Measurements from ENCODE around the gene IGLL5. TPM values are rescaled to one million over a fixed set of nuclear protein-coding genes. Genes with fewer than 3 reads are reported as not detected.

IGLL5 gene
- total RNA-seq, 6 donors from 2014 or later = 4.3 to 58.5 (median 21.5) TPM

DNA sequence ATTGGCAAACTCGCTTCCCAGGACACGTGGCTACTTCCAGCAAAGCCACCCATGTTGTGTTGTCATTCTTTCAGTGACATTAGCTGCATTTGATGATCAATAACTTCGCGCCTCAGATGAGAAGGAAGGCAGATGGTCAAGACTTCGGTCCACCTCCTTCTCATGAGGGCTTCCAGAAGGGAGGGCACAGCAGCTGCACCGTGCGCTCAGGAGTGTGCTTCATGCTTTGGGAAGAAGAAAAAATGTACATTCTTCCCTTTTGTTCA is 25.3 kb downstream of the IGLL5 start:
- Histone ChIP-seq H3K9me3 (no peaks in the 10 kb centered on the region), H3K36me3 (no peaks in the 10 kb centered on the region), H3K27ac (no peak overlapping the region), H3K4me3 (no peak overlapping the region), H3K27me3 (no peaks in the 10 kb centered on the region), H3K4me1 (no peaks in the 10 kb centered on the region)
- TF ChIP-seq EP300 (IDR thresholded peaks at IDR 0.05) = no peak
- TF ChIP-seq, protein P1, sequence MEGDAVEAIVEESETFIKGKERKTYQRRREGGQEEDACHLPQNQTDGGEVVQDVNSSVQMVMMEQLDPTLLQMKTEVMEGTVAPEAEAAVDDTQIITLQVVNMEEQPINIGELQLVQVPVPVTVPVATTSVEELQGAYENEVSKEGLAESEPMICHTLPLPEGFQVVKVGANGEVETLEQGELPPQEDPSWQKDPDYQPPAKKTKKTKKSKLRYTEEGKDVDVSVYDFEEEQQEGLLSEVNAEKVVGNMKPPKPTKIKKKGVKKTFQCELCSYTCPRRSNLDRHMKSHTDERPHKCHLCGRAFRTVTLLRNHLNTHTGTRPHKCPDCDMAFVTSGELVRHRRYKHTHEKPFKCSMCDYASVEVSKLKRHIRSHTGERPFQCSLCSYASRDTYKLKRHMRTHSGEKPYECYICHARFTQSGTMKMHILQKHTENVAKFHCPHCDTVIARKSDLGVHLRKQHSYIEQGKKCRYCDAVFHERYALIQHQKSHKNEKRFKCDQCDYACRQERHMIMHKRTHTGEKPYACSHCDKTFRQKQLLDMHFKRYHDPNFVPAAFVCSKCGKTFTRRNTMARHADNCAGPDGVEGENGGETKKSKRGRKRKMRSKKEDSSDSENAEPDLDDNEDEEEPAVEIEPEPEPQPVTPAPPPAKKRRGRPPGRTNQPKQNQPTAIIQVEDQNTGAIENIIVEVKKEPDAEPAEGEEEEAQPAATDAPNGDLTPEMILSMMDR (IDR thresholded peaks at IDR 0.05) = no peak
- TF ChIP-seq POLR2AphosphoS5 (IDR thresholded peaks at IDR 0.05) = no peak
- TF ChIP-seq POLR2A (IDR thresholded peaks at IDR 0.05) = no peak
- DNase-seq = no peak
- ATAC-seq (ENCODE audit: low FRiP score in 2 of 2) = no peak
- WGBS, 2 donors = 87 to 89% methylated on average over 7 of the region's 7 CpGs

DNA sequence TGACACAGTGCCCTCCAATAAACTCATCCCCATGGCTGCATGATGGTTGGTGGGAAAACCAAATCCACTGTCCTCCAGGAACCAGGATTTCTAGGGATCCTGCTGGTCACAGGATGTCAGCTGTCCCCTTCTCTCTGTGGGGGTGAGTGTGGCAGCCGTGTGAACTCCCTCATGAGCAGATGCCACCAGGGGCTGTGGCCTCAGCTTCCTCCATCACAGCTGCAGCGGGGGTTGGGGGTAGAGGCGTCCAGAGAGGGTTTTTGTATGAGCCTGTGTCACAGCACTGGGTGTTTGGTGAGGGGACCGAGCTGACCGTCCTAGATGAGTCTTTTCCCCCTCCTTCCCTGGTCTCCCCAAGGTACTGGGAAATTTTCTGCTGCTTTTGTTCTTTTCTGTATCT is 26.4 kb downstream of the IGLL5 start:
- no peak for DNase-seq
- no peaks in the 10 kb centered on the region for H3K27me3 ChIP-seq
- ATAC-seq (ENCODE audit: low FRiP score in 2 of 2) = no peak
- no peaks in the 10 kb centered on the region for H3K36me3 ChIP-seq
- no peak overlapping the region for H3K4me3 ChIP-seq
- no peak for TF ChIP-seq POLR2A (IDR thresholded peaks at IDR 0.05)
- TF ChIP-seq POLR2AphosphoS5 (IDR thresholded peaks at IDR 0.05) = no peak
- TF ChIP-seq EP300 (IDR thresholded peaks at IDR 0.05) = no peak
- TF ChIP-seq, protein P1 (IDR thresholded peaks at IDR 0.05) = no peak
- H3K27ac ChIP-seq = no peak overlapping the region
- no peaks in the 10 kb centered on the region for H3K4me1 ChIP-seq
- 55 to 68% methylated on average over 4 to 5 of the region's 5 CpGs for WGBS, 2 donors
- no peaks in the 10 kb centered on the region for H3K9me3 ChIP-seq

DNA sequence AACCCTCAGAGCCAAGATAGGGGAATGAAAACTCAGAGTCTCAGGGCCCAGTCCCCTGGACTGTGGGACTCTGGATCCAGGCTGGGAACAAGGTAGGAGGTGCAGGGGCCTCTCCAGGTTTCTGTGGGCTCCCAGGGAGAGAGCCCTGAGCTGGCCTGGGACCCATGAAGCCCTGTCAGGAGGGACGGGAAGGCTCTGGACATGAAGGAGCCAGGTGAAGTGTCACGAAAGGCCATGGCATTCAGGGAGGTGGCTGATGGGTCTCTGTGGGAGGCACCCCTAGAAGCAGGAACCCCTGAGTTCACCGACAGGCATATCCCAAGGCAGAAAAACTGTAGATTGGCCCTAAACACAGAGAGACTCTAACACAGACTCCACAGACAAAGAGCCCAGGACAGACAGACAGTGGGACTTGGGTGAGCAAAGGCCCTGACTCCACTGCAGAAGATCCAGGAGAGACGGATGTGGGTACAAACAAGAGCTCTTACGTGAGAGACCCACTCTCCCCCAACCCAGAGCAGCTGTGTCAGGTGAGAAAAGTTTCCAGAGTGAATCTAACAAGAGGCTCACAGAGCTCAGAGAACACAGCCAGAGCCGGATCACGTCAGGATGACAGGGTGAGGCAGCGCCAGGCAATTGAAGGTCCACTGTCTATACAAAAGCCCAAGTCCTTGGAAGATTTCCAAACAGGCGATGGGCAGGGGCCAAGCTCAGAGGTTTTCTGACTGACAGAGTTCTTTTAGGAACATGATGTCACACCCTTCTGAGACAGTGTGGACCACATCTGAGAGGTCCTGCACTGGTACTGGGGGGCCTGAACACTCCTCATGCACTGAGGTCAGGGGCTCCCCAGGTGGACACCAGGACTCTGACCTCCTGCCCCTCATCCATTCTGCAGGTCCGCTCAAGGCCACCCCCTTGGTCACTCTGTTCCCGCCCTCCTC is 27.4 kb downstream of the IGLL5 start:
- WGBS, 2 donors = 86 to 90% methylated on average over 6 to 11 of the region's 11 CpGs
- Histone ChIP-seq H3K4me3 (no peak overlapping the region), H3K36me3 (no peaks in the 10 kb centered on the region), H3K27ac (no peak overlapping the region), H3K4me1 (no peaks in the 10 kb centered on the region), H3K27me3 (no peaks in the 10 kb centered on the region), H3K9me3 (no peaks in the 10 kb centered on the region)
- TF ChIP-seq EP300 (IDR thresholded peaks at IDR 0.05) (no peak), POLR2A (IDR thresholded peaks at IDR 0.05) (no peak), POLR2AphosphoS5 (IDR thresholded peaks at IDR 0.05) (no peak)
- TF ChIP-seq, protein P1 (IDR thresholded peaks at IDR 0.05) = no peak
- ATAC-seq (ENCODE audit: low FRiP score in 2 of 2) (no peak), DNase-seq (no peak)

DNA sequence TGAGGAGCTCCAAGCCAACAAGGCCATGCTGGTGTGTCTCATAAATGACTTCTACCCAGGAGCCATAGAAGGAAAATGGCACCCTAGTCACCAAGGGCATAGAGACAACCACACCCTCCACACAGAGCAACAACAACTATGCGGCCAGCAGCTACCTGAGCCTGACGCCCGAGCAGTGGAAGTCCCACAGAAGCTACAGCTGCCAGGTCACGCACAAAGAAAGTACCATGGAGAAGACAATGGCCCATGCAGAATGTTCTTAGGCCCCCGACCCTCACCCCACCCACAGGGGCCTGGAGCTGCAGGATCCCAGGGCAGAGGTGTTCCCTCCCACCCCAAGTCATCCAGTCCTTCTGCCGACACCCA is 28.0 kb downstream of the IGLL5 start:
- no peak overlapping the region for H3K27ac ChIP-seq
- WGBS, 2 donors = 84 to 90% methylated on average over 3 to 6 of the region's 6 CpGs
- DNase-seq (no peak), ATAC-seq (ENCODE audit: low FRiP score in 2 of 2) (no peak)
- no peaks in the 10 kb centered on the region for H3K36me3 ChIP-seq
- no peaks in the 10 kb centered on the region for H3K9me3 ChIP-seq
- H3K4me1 ChIP-seq = no peaks in the 10 kb centered on the region
- TF ChIP-seq, protein P1 (IDR thresholded peaks at IDR 0.05) = no peak
- TF ChIP-seq POLR2AphosphoS5 (IDR thresholded peaks at IDR 0.05) (no peak), POLR2A (IDR thresholded peaks at IDR 0.05) (no peak), EP300 (IDR thresholded peaks at IDR 0.05) (no peak)
- H3K4me3 ChIP-seq = no peak overlapping the region
- H3K27me3 ChIP-seq = no peaks in the 10 kb centered on the region
